Measurements from ENCODE around the gene CLEC2A.

- no peak for TF ChIP-seq POLR2A (IDR thresholded peaks at IDR 0.05)
- TF ChIP-seq CTCF (IDR thresholded peaks at IDR 0.05 in 4 of 5, conservative IDR thresholded peaks at IDR 0.05 in 1 of 5), result no peak
Measured at GRCh38 chr12:9888665-9889273, 43.4 kb downstream of the CLEC2A start.
